SU-DHL-6 (cell line): ENCODE results near the gene SMARCA4.

Experiments used
- EZH2phosphoT487 ChIP-seq: fragments of 200-600 bp; sonication (generic), shearing (Covaris generic); conservative IDR thresholded peaks from 2 replicates; pipeline ENCODE4 v1.6.1; 2018; ENCODE audit warnings: mild to moderate bottlenecking, antibody characterized with exemption, low read length, moderate library complexity, mixed read lengths
- TF ChIP-seq, protein P1 (sequence below): fragments of 200-600 bp; sonication (generic); IDR thresholded peaks from one replicate; pipeline ENCODE4 v1.5.1; 2017; ENCODE audit warnings: antibody characterized with exemption, mild to moderate bottlenecking, low read length, moderate library complexity; ENCODE audit not compliant: insufficient read depth, poor library complexity, severe bottlenecking

DNA sequence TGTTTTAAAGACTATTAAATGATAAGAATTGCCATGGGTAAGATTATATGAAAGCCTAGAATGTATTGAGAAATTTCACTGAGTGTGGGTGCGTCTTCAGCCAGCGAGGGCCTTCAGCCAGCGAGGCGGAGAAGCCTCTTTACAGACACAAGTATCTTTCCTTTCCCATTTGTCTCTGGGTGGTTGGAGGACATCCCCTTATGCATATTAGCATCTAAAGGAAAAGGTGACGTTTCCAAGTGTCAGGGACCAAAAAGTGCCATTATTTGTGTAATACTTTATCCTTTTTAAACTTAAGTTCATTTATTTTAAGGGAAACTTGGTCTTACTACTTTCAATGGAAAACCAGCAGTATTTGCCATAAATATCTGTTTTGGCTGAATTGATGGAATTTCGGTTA is 22.2 kb downstream of the SMARCA4 start:
- TF ChIP-seq, protein P1, sequence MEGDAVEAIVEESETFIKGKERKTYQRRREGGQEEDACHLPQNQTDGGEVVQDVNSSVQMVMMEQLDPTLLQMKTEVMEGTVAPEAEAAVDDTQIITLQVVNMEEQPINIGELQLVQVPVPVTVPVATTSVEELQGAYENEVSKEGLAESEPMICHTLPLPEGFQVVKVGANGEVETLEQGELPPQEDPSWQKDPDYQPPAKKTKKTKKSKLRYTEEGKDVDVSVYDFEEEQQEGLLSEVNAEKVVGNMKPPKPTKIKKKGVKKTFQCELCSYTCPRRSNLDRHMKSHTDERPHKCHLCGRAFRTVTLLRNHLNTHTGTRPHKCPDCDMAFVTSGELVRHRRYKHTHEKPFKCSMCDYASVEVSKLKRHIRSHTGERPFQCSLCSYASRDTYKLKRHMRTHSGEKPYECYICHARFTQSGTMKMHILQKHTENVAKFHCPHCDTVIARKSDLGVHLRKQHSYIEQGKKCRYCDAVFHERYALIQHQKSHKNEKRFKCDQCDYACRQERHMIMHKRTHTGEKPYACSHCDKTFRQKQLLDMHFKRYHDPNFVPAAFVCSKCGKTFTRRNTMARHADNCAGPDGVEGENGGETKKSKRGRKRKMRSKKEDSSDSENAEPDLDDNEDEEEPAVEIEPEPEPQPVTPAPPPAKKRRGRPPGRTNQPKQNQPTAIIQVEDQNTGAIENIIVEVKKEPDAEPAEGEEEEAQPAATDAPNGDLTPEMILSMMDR = no peak
- no peak for TF ChIP-seq EZH2phosphoT487
